Tongue (tissue), 2 donors: ENCODE data around the gene PHKG2. TPM values are rescaled to one million over a fixed set of nuclear protein-coding genes. Genes with fewer than 3 reads are reported as not detected.
"Not testable (repeated sequence)": the region's sequence is repeated elsewhere in the genome, so short reads cannot be mapped to it uniquely, and the experiment has no call there.

Source experiments
- DNase-seq: peaks from one replicate; pipeline ENCODE4 v3.0.0-alpha.2; 2015
- total RNA-seq: library from RNA; depleted of rRNA; stranded (reverse); fragments of >200 nt; gene quantifications from one replicate; pipeline ENCODE4 v1.2.3, GENCODE V29; 2014

PHKG2 gene
- 9.3 TPM for total RNA-seq

DNA sequence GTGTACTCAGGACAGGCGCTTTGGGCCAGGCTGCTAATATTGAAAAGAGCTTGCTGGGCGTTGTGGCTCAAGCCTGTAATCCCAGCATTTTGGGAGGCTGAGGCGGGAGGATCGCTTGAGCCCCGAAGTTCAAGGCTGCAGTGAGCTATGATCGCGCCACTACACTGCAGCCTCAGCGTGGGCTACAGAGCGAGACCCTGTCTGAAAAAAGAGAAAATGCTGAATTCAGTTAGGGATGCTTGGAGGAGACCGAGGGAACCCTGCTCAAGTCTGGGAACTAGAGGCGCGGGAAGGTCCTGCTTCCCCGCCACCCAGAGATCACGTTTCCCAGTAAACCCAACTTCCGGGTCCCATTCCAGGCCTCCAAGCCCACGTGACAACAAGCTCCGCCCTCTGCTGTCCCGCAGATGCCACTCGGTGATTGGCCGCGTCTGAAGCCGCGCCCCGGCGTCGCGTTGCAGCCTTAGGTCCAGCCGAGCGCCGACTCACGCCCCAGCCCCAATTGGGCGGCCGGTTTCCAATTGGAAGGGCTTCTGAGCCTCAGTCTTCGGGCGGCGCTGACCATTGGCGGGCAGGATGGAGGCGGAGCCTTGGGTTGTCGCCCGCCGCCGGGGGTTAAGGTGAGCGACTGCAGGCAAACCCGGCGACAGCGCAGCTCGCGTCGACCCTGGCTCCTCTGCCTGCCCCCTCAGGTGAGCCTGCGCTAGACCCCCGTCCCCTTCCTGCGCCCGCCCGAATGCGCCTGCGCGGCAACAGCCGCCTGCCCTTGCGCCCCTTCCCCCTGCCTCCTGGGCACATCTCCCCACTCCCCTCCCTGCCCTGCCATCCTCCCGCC, at the start of gene PHKG2:
Gene PHKG2, plus strand, starts transcription at position 627 of the 835 bp plus-strand sequence. CDS start 396 bp downstream, outside the sequence.
- peak; percentile 100 for DNase-seq

DNA sequence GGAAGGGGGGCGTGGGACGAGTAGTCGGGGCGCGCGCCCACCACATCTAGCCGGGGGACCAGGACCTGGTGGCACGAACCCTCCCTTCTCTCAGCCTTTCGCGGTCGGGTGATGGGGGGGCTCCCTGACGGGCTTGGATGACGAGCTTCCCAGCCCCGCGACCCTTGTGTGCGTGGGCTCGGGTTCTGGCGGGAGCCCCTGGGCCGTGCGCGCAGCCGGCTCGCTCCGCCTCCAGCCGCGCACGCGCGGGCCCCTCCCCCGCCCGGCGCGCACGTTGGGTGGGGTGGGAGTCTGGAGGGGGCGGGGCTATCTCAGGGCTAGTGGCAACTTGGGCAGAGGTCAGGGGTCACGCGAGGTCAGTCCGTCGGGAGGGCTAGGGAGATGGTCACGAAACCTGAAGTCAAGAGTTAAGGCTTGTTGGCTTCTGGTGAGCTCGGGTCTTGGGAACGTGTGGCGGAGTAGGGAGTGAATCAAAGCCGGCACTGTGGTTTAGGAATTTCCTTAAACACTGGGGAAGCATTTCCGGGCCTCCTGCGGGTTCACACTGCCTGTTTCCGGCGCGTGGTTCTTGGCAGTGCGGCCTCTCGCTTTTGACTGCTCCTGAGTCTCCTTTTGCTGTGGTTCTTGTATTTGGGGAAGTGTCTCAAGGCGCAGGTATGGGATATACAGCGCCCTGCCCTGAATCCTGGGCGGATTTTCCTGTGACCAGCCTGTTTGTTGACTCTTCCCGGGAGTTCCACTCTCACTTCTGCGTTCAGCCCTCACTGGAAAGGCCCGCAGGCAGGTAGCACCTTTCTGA, 49.2 kb upstream of the PHKG2 start, which contains the start of gene SRCAP:
Gene SRCAP, plus strand, starts transcription at position 356 of the 799 bp plus-strand sequence. CDS start 1,654 bp downstream, outside the sequence.
- DNase-seq = peak; percentile 92

DNA sequence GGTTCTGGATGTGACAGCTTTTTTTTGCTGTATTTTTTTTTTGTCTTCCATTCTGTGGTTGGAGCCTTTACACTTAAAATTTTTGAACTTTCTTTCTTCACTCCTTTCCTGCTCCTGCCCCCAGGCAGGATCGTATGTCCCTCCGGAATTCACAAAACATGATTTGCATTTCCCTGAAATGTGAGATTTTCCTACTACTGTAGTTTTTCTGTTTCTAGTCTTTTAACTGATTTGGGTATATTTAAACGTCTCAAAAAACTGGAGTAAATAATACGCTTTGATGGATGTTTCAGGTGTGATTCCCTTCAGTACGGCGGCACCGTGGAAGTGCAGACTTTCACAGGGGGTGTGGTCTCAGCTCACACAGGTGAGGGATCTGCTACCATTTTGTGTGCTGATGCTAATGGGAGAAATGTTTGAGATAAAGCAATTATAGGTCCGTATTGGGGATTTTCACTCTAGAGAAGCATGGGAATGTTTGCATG, 48.6 kb upstream of the PHKG2 start:
- DNase-seq = no peak

GRCh38 chr16:30700491-30700890, 47.7 kb upstream of the PHKG2 start:
- DNase-seq = no peak

DNA sequence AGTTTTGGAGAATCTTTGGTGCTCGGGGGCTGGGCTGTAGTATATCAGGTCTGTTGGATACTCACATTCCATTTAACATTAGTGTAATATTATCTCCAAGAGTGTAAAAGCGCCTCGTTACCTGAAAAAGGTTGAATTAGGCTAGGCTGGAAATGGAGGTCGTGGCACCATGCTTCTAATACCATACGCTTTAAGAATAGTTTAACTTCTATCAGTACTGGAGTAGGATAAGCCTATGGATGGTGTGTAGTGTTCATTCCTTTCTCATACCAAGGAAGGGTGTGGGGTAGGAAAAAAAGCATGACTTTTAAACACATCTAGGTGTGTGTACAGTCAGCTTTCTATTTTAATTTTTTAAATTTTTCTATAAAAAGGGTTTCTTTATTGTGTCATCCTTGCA, 47.3 kb upstream of the PHKG2 start:
- DNase-seq = no peak

- not testable (repeated sequence) for DNase-seq
These were observed 45.2 kb upstream of the PHKG2 start for GRCh38 chr16:30703071-30703470.

DNA sequence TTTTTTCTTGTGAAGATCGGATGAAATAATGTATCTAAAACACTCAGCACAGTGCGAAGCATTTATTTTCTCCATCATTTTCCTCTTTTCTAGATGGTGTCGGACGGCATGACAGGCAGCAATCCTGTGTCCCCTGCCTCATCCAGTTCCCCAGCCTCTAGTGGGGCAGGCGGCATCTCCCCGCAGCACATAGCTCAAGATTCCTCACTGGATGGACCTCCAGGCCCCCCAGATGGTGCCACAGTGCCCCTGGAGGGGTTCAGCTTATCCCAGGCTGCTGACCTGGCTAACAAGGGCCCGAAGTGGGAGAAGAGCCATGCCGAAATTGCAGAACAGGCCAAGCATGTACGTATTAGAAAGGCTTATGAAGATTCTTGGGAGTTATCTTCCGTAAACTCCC, 44.3 kb upstream of the PHKG2 start:
- no peak for DNase-seq

- no peak for DNase-seq
These were observed 42.2 kb upstream of the PHKG2 start for GRCh38 chr16:30706046-30706445.

DNA sequence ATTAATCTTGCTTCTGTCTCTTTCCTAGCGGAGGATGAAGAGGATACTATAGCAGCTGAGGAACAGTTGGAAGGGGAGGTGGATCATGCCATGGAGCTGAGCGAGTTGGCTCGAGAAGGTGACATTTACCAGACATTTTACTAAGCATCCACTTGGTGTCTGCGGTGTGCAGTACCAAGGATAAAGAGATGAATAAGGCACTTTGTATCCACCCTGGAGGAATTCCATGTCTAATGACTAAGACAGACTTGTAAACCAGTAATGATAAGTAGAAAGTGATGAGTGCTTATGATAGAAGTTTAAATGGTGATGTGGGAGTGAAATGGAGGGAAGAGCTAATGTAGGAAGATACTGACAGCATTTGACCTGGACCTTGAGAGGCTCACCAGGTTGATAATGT, 37.3 kb upstream of the PHKG2 start:
- DNase-seq = no peak

DNA sequence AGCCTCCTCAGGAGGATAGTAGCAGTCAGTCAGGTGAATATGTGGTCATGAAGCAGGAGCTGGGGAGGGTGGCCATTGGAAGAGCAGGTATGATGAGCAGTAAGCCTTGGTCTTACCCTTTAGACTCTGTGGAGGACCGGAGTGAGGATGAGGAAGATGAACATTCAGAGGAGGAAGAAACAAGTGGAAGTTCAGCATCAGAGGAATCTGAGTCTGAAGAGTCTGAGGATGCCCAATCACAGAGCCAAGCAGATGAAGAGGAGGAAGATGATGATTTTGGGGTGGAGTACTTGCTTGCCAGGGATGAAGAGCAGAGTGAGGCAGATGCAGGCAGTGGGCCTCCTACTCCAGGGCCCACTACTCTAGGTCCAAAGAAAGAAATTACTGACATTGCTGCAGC, 36.5 kb upstream of the PHKG2 start:
- no peak for DNase-seq

DNA sequence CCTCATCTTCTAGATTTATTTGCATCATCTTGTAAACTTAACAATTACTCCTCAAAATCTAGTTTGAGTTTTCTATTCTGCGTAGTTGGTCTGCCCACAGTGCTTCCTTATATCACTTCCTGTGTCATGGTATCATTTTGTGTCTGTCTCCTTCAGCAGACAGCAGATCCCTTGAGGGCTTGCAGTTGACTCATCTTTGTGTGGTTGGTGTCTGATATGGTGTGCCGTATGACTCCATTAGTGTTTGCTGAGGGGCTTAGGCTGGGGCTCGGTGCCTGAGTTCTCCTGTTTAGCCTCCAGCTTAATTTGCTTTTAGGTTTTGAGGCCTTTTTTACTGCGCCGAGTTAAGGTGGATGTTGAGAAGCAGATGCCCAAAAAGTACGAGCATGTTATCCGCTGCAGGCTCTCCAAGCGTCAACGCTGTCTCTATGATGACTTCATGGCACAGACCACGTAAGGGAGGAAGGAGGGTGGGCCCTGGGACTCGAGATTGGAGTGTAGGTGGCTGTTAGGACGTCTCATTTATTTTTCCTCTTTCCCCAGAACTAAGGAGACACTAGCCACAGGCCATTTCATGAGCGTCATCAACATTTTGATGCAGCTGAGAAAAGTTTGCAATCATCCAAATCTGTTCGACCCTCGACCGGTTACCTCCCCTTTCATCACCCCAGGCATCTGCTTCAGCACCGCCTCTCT, 32.3 kb upstream of the PHKG2 start:
- no peak for DNase-seq

DNA sequence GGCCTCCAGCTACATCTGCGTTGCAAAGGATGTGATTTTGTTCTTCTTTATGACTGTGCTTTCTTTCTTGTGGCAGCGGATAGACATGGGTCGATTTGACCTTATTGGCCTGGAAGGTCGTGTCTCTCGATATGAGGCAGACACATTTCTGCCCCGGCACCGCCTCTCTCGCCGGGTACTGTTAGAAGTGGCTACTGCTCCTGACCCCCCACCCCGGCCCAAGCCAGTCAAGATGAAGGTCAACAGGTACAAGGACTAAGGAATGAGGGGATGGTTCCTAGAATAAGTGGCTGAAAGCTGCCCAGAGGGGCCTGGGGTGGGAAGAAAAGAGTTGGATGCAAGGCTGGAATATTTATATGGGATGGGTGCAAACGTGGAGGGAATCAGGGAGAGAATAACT, 28.1 kb upstream of the PHKG2 start:
- DNase-seq = no peak

- no peak for DNase-seq
These were observed 27.5 kb upstream of the PHKG2 start for GRCh38 chr16:30720694-30721093.

GRCh38 chr16:30721167-30721566, 27.1 kb upstream of the PHKG2 start:
- DNase-seq = no peak

GRCh38 chr16:30721606-30722005, 26.6 kb upstream of the PHKG2 start:
- no peak for DNase-seq

DNA sequence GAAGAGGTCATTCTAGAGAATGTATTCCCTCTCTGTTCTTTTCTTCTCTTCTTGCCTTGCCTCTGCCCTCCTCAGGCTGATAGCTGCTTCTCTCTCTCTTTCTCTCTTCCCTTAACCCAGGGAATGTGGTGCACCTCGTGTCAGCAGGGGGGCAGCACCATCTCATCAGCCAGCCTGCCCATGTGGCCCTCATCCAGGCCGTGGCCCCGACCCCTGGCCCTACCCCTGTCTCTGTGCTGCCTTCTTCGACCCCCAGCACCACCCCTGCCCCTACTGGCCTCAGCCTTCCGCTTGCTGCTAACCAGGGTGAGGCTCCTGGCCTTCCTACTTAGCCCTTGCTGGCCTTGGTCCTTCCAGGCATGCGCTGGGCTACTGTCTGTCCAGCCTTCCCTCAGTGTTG, 25.8 kb upstream of the PHKG2 start:
- DNase-seq = no peak

- DNase-seq = no peak
These were observed 25.3 kb upstream of the PHKG2 start for GRCh38 chr16:30722916-30723315.

- DNase-seq = no peak
These were observed 24.4 kb upstream of the PHKG2 start for GRCh38 chr16:30723725-30724355.

- no peak for DNase-seq
These were observed 23.4 kb upstream of the PHKG2 start for GRCh38 chr16:30724641-30725417.

DNA sequence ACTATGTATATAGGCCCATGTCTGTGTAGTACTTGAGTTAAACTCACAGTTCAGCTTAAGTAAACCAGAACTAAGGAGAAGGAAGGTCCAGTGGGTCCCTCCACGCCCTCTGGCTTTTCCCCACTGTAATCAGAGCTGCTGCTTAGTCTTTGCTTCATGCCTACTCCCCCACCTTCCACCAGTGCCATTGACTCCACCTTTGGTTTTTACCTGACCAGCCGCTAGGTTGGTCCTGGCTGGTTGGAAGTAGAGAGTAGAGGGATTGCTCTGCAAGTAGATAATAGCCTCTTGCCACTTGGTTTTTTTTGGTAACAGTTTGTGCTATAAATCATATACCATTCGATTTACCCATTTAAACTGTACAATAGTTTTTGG, 22.8 kb upstream of the PHKG2 start:
- DNase-seq = no peak

DNA sequence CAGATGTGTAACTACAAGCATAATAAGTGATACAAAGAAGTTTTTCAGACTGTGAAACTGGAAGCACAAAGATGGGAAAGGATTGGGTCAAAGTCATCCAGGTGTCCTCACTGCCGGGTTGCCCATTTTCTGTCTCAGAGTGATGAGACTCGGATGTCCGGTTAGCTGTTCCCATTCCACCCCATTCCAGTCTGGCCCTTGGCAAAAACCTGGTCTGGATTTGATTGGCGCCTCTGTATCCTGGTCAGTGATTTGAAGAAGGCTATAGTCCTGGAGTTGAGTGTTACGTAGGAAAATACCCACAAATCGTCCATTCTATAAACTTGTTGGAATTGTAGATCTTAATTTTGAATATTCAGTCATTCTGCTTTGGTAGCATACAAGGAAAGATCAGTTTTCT, 19.9 kb upstream of the PHKG2 start:
- no peak for DNase-seq
